GM12874 (cell line): Measurements from ENCODE around the gene URAD.

Source experiments
- TF ChIP-seq, protein P1 (sequence below): IDR thresholded peaks from 2 replicates; pipeline ENCODE4 v1.5.1; 2011; ENCODE audit warnings: low read depth, mild to moderate bottlenecking, control low read depth, low read length, moderate library complexity; ENCODE audit not compliant: insufficient read depth

URAD gene

DNA sequence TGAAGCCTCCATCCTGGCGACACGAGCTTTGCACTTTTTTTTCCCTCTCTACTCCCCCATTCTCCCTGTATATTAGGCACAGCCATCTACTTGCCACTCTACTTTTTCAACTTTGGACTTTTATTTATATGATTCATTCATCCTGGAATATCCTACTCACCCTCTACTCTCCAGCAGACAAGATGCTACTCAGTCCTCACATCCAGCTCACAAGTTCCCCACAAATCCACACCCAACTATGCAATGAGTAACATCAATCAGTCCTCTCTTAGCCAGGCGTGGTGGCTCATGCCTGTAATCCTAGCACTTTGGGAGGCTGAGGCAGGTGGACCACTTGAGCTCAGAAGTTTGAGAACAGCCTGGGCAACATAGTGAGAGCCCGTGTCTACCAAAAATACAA is 23.9 kb upstream of the URAD start:
- TF ChIP-seq, protein P1, sequence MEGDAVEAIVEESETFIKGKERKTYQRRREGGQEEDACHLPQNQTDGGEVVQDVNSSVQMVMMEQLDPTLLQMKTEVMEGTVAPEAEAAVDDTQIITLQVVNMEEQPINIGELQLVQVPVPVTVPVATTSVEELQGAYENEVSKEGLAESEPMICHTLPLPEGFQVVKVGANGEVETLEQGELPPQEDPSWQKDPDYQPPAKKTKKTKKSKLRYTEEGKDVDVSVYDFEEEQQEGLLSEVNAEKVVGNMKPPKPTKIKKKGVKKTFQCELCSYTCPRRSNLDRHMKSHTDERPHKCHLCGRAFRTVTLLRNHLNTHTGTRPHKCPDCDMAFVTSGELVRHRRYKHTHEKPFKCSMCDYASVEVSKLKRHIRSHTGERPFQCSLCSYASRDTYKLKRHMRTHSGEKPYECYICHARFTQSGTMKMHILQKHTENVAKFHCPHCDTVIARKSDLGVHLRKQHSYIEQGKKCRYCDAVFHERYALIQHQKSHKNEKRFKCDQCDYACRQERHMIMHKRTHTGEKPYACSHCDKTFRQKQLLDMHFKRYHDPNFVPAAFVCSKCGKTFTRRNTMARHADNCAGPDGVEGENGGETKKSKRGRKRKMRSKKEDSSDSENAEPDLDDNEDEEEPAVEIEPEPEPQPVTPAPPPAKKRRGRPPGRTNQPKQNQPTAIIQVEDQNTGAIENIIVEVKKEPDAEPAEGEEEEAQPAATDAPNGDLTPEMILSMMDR = no peak

DNA sequence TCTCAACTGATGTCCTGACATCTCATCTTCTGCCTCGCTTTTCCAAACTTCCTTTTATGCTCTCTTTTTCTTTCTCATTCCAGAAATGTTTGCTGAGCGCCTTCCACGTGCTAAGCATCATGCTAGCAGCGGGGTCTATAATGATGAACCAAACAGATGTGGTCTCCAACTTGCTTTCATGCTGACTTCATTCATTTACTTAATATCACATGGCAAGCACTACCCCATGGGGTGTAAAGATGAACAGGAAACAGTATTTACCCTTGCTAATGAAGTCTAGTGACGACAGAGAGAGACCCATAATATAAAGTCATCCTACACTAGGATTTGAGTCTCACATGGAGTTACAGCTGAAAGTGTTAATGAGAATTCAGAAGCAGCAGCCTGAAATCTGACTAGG is 21.6 kb upstream of the URAD start:
- TF ChIP-seq, protein P1 = no peak

DNA sequence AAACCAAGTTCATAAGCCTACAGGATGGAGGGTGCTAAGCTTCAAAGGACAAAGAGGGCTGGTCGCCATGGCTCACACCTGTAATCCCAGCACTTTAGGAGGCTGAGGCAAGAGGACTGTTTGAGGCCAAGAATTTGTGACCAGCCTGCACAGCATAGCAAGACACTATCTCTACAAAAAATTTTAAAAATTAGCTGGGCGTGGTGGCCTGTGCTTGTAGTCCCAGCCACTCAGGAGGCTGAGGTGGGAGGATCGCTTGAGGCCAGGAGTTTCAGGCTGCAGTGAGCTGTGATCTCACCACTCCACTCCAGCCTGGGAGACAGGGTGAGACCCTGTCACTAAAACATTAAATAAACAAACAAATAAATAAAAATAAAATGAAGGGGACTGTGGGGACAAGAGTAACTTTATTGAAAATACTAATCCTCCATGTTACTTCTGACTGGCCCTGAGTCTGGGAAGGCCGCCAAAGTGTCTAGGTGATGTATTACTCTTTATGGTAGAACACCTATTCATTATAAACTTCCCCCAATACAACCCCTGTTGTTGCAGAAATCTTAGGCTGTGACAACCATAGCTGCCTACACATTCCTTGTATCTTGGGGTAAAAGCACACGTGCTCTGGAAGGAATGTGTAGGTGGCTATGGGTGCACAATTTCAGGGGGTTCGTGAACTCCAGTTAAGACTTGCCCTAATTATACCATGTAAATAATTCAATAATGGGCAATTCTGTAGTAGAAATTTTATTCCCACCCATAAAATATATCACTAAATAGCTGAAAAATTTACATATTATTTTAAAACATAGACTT is 14.6 kb upstream of the URAD start:
- TF ChIP-seq, protein P1 = no peak

DNA sequence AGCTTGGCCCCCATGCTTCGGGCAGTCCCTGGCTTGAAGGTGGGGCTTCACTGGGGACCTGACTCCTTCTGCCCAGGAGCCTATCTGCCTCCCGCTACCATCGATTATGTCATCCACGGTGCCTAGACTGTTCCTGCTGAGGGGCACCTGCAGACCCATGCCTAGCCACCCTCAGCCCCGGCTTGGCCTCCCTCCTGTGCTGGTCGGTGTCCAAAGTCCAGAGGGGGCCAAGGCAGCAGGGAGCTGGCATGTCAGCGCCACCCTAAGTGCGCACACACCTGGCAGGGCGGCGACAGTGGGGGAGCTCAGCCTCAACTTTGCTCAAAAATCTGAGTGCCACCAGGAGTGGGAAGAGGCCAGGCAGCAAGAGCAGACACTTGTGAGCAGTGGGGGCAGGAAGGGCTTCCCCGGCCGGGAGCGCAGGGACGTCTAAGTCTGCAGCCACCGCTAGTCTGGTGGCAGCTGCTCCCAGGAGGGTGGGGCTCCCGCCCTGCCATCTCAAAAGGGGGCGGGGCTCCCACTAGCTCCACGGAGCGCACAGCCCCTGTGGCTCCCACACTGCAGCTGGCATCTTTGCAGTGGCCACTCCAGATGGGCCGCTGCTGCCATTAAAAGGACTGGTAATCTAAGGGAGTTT is 13.5 kb upstream of the URAD start:
- TF ChIP-seq, protein P1 = no peak

DNA sequence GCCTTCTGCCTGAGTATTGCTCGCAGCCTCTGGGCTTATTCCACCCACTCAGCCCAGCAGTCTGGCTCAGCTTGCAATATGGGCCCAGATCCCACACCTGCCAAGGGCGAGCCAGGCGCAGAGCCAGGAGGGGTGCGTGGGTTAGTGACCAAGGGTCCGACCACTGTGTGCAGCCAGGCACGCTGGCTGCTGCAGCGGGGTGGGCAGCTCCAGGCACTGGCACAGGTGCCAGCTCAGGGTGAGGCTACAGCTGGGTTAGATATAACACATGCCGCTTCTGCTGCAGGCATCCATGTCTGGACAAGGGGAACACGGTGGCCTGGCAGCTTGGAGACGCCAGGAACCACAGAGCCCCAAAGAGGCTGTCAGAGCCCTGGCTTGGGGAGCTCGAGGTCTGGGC is 12.6 kb upstream of the URAD start:
- TF ChIP-seq, protein P1 = no peak

DNA sequence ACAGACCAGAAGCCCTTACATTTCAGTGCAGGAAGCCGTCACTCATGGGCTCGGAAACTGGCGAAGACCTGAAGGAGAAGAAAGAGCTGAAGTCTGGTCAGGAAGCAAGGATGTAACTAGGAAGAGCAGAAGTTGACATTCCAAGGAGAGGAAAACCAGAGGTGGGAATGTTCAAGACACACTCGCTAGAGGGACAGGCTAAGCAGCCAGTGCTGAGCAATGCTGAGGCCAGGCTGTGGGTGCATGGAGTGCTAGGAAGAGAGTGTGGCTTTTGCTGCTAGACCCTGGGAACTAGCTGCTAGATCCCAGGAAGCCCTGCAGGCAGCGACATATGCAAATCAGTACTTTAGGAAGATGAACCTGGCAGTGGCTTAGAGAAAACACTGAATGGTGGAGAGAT is 12.1 kb upstream of the URAD start:
- TF ChIP-seq, protein P1 = no peak

DNA sequence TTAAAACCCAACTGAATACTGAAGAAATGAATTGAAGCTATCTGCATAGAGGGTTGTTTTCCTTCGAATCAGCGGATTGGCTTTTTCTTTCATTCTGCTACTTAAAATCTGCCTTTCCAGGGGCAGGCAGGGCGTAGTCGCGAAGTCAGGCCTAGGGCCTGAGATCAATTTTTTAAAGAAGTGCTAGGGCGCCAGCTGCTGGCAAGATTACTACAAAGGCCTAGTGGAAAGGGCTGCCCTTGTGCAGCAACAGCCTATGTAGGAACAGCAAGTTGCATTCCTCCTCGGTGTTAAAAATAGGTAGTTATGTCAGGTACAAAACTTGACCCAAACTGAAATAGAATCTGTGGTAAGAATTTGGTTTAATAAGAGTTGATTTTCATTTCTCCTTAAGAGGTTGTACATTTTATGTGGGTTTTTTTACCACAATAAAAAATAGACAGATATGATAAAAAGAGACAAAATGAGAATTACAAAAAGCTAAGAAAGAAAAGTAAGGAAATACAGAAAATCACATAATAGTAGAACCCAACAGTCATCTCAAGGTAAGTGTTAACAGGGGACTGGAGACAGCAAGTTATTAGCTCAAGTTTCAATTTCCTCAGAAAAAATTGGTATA is 9.5 kb upstream of the URAD start:
- TF ChIP-seq, protein P1 = peak; percentile 62
